Measurements from ENCODE around the gene KPNA5. TPM values are rescaled to one million over a fixed set of nuclear protein-coding genes. Genes with fewer than 3 reads are reported as not detected.
"Not testable (repeated sequence)": the region's sequence is repeated elsewhere in the genome, so short reads cannot be mapped to it uniquely, and the experiment has no call there.

The KPNA5 gene
- total RNA-seq, 1 donor from 2014 or later: 21.2 TPM

- not testable (repeated sequence) for DNase-seq (ENCODE audit: low spot score)
Measured at GRCh38 chr6:116703888-116704287, 22.9 kb downstream of the KPNA5 start.

- DNase-seq (ENCODE audit: low spot score): no peak
Measured at GRCh38 chr6:116705917-116706316, 24.9 kb downstream of the KPNA5 start.

GRCh38 chr6:116714296-116714695 is 33.3 kb downstream of the KPNA5 start:
- DNase-seq (ENCODE audit: low spot score): no peak

GRCh38 chr6:116714761-116715160 is 33.8 kb downstream of the KPNA5 start:
- DNase-seq (ENCODE audit: low spot score): no peak

- no peak for DNase-seq (ENCODE audit: low spot score)
Measured at GRCh38 chr6:116726947-116727346, 45.9 kb downstream of the KPNA5 start.

- DNase-seq (ENCODE audit: low spot score): no peak
Measured at GRCh38 chr6:116730513-116730912, 49.5 kb downstream of the KPNA5 start.

GRCh38 chr6:116737004-116737403 is 56.0 kb downstream of the KPNA5 start:
- no peak for DNase-seq (ENCODE audit: low spot score)

GRCh38 chr6:116740486-116740885 is 59.5 kb downstream of the KPNA5 start:
- not testable (repeated sequence) for DNase-seq (ENCODE audit: low spot score)

GRCh38 chr6:116741571-116741970 is 60.6 kb downstream of the KPNA5 start:
- DNase-seq (ENCODE audit: low spot score): no peak

GRCh38 chr6:116745176-116745575 is 64.2 kb downstream of the KPNA5 start:
- no peak for DNase-seq (ENCODE audit: low spot score)

GRCh38 chr6:116761779-116762178 is 80.8 kb downstream of the KPNA5 start:
- no peak for DNase-seq (ENCODE audit: low spot score)

- no peak for DNase-seq (ENCODE audit: low spot score)
Measured at GRCh38 chr6:116762235-116762634, 81.2 kb downstream of the KPNA5 start.

- no peak for DNase-seq (ENCODE audit: low spot score)
Measured at GRCh38 chr6:116763048-116763447, 82.0 kb downstream of the KPNA5 start.

- DNase-seq (ENCODE audit: low spot score): no peak
Measured at GRCh38 chr6:116763906-116764628, 83.1 kb downstream of the KPNA5 start.

GRCh38 chr6:116764629-116764960 is 83.6 kb downstream of the KPNA5 start:
- DNase-seq (ENCODE audit: low spot score): peak; percentile 46

- DNase-seq (ENCODE audit: low spot score): peak; percentile 52
Measured at GRCh38 chr6:116764961-116765841, 84.2 kb downstream of the KPNA5 start, which contains the start of gene FAM162B. FAM162B (minus strand) TSS chr6:116765719; CDS start chr6:116765576, 143 bp downstream.

GRCh38 chr6:116766506-116767176 is 85.6 kb downstream of the KPNA5 start:
- DNase-seq (ENCODE audit: low spot score): no peak

- DNase-seq (ENCODE audit: low spot score): no peak
Measured at GRCh38 chr6:116767715-116768114, 86.7 kb downstream of the KPNA5 start.

GRCh38 chr6:116772450-116772849 is 91.4 kb downstream of the KPNA5 start:
- no peak for DNase-seq (ENCODE audit: low spot score)

GRCh38 chr6:116773886-116774285 is 92.9 kb downstream of the KPNA5 start:
- DNase-seq (ENCODE audit: low spot score): no peak

GRCh38 chr6:116779573-116780164 is 98.7 kb downstream of the KPNA5 start:
- no peak for DNase-seq (ENCODE audit: low spot score)

GRCh38 chr6:116783852-116784251 is 102.8 kb downstream of the KPNA5 start:
- DNase-seq (ENCODE audit: low spot score): no peak

Measured in ureter (tissue), 1 donor.